Measurements from ENCODE around the gene UACA. TPM values are rescaled to one million over a fixed set of nuclear protein-coding genes. Genes with fewer than 3 reads are reported as not detected.

UACA gene
- total and polyA plus RNA-seq, 3 donors from 2014 or later = 10.2 to 65.1 (median 56.9) TPM

- 55 to 64% methylated on average over 9 of the region's 9 CpGs for WGBS, 2 donors
- DNase-seq = no peak
- Histone ChIP-seq H3K9me3 (no peaks in the 10 kb centered on the region), H3K4me3 (no peak overlapping the region), H3K27ac (peak overlapping the region in 1 of 2 donors; percentile 7), H3K4me1 (peaks cover 8% of the 10 kb centered on the region), H3K27me3 (no peaks in the 10 kb centered on the region), H3K36me3 (ENCODE audit: low read depth, missing control alignments) (no peaks in the 10 kb centered on the region)
- TF ChIP-seq POLR2A (IDR thresholded peaks at IDR 0.05) (no peak), CTCF (IDR thresholded peaks at IDR 0.05) (no peak)
- intact Hi-C loops (cut with DNase I; ENCODE audit: low total_unique reads) = no loop called here
Observed at GRCh38 chr15:70758790-70759462, 4.4 kb downstream of the UACA start.

GRCh38 chr15:70757627-70758026, 5.7 kb downstream of the UACA start:
- intact Hi-C loops (cut with DNase I; ENCODE audit: low total_unique reads) = no loop called here
- TF ChIP-seq POLR2A (IDR thresholded peaks at IDR 0.05) = no peak
- no peak for TF ChIP-seq CTCF (IDR thresholded peaks at IDR 0.05)
- WGBS, 2 donors = 86 to 88% methylated on average over 1 of the region's 1 CpG
- Histone ChIP-seq H3K4me1 (peaks cover 8% of the 10 kb centered on the region), H3K27me3 (no peaks in the 10 kb centered on the region), H3K9me3 (no peaks in the 10 kb centered on the region), H3K27ac (peak overlapping the region in 1 of 2 donors; percentile 7), H3K36me3 (ENCODE audit: low read depth, missing control alignments) (no peaks in the 10 kb centered on the region), H3K4me3 (no peak overlapping the region)
- DNase-seq = no peak

- Histone ChIP-seq H3K27me3 (no peaks in the 10 kb centered on the region), H3K27ac (no peak overlapping the region)
Observed at GRCh38 chr15:70754862-70755261, 8.5 kb downstream of the UACA start.

GRCh38 chr15:70753101-70753829, 10.1 kb downstream of the UACA start:
- Histone ChIP-seq H3K36me3 (ENCODE audit: low read depth, missing control alignments) (no peaks in the 10 kb centered on the region), H3K4me3 (no peak overlapping the region), H3K27me3 (no peaks in the 10 kb centered on the region), H3K9me3 (no peaks in the 10 kb centered on the region), H3K4me1 (peaks cover 13% of the 10 kb centered on the region), H3K27ac (no peak overlapping the region)
- intact Hi-C loops (cut with DNase I; ENCODE audit: low total_unique reads) = no loop called here
- DNase-seq = no peak
- TF ChIP-seq CTCF (IDR thresholded peaks at IDR 0.05) (no peak), POLR2A (IDR thresholded peaks at IDR 0.05) (no peak)
- WGBS, 2 donors = 45 to 56% methylated on average over 4 of the region's 4 CpGs

More at GRCh38 chr15:70754862-70755261, 8.5 kb downstream of the UACA start:
- intact Hi-C loops (cut with DNase I; ENCODE audit: low total_unique reads) = no loop called here
- peaks cover 13% of the 10 kb centered on the region for H3K4me1 ChIP-seq
- H3K36me3 ChIP-seq (ENCODE audit: low read depth, missing control alignments) = no peaks in the 10 kb centered on the region
- H3K9me3 ChIP-seq = no peaks in the 10 kb centered on the region
- no peak for DNase-seq
- WGBS, 2 donors = 48 to 49% methylated on average over 2 of the region's 2 CpGs
- H3K4me3 ChIP-seq = no peak overlapping the region
- TF ChIP-seq CTCF (IDR thresholded peaks at IDR 0.05) (no peak), POLR2A (IDR thresholded peaks at IDR 0.05) (no peak)
